IMR-90 (cell line): ENCODE data around the gene IGF2BP3. TPM values are rescaled to one million over a fixed set of nuclear protein-coding genes. Genes with fewer than 3 reads are reported as not detected.

ENCODE experiments used
- ATAC-seq: fragments of 200-7000 bp; cut with Tn5 transposase; 2 replicates; pipeline ENCODE4 v1.9.1; 2020; ENCODE audit warnings: low read depth, mild to moderate bottlenecking, moderate library complexity
- BruUV-seq: library from RNA; stranded (reverse); fragments of 400-500 nt; replicated peaks from 2 replicates; lab custom pipeline; 2021; lab: Mats Ljungman, UMichigan
- CTCF ChIA-PET: fragments of 300-600 bp; formaldehyde crosslinking; extraction: SDS; loops from one replicate; lab custom pipeline; 2021; ENCODE audit warnings: antibody characterized with exemption; lab: Yijun Ruan, JAX
- POLR2A ChIA-PET: fragments of 300-600 bp; sonication (Branson Sonifier 250); formaldehyde crosslinking; loops from one replicate; lab custom pipeline; 2022; ENCODE audit warnings: antibody characterized with exemption; ENCODE audit not compliant: unreplicated experiment; lab: Charles Lee
- DNase-seq: peaks from one replicate; pipeline ENCODE4 v3.0.0; 2013
- H2AFZ ChIP-seq: replicated peaks from 2 replicates; pipeline ENCODE3; 2013; ENCODE audit warnings: low read length, mild to moderate bottlenecking; ENCODE audit not compliant: poor library complexity
- H2AK5ac ChIP-seq: 2 replicates; pipeline ENCODE4 v1.6.1; 2013; ENCODE audit warnings: low read depth, low read length, inconsistent platforms
- H2AK9ac ChIP-seq: replicated peaks from 2 replicates; pipeline ENCODE3; 2013; ENCODE audit warnings: mild to moderate bottlenecking, low read depth, low read length, moderate library complexity; ENCODE audit not compliant: poor library complexity
- H2BK120ac ChIP-seq: 2 replicates; pipeline ENCODE4 v1.6.1; 2013; ENCODE audit warnings: low read depth, low read length, inconsistent platforms
- H2BK15ac ChIP-seq: 3 replicates; pipeline ENCODE4 v1.6.1; 2013; ENCODE audit warnings: low read depth, low read length, inconsistent platforms
- H2BK20ac ChIP-seq: 2 replicates; pipeline ENCODE4 v1.6.1; 2013; ENCODE audit warnings: low read depth, mild to moderate bottlenecking, inconsistent platforms, low read length, moderate library complexity
- H2BK5ac ChIP-seq: 2 replicates; pipeline ENCODE4 v1.6.1; 2013; ENCODE audit warnings: mild to moderate bottlenecking, low read depth, low read length, inconsistent platforms; ENCODE audit not compliant: poor library complexity, severe bottlenecking
- H3K14ac ChIP-seq: replicated peaks from 2 replicates; pipeline ENCODE4 v1.6.1; 2013; ENCODE audit warnings: low read depth, low read length, inconsistent platforms
- H3K18ac ChIP-seq: 2 replicates; pipeline ENCODE4 v1.6.1; 2013; ENCODE audit warnings: low read depth, low read length, control low read depth
- H3K23ac ChIP-seq: 2 replicates; pipeline ENCODE4 v1.6.1; 2013; ENCODE audit warnings: low read depth, low read length, inconsistent platforms
- H3K27ac ChIP-seq: 2 replicates; pipeline ENCODE4 v1.5.1; 2013; ENCODE audit warnings: mild to moderate bottlenecking, control low read depth, low read length; ENCODE audit not compliant: insufficient read depth
- H3K27me3 ChIP-seq: 2 replicates; pipeline ENCODE4 v1.6.1; 2013; ENCODE audit warnings: low read length; ENCODE audit not compliant: control insufficient read depth, insufficient read depth
- H3K36me3 ChIP-seq: 2 replicates; pipeline ENCODE4 v1.6.1; 2013; ENCODE audit warnings: low read length, mixed read lengths; ENCODE audit not compliant: control insufficient read depth, insufficient read depth
- H3K4ac ChIP-seq: 2 replicates; pipeline ENCODE4 v1.6.1; 2013; ENCODE audit warnings: low read depth, low read length, inconsistent platforms
- H3K4me1 ChIP-seq: 2 replicates; pipeline ENCODE4 v1.6.1; 2013; ENCODE audit warnings: low read length, mixed read lengths; ENCODE audit not compliant: control insufficient read depth, insufficient read depth
- H3K4me2 ChIP-seq: 2 replicates; pipeline ENCODE4 v1.6.1; 2013; ENCODE audit warnings: low read depth, mild to moderate bottlenecking, control low read depth, low read length, moderate library complexity
- H3K4me3 ChIP-seq: 2 replicates; pipeline ENCODE4 v1.5.1; 2013; ENCODE audit warnings: low read depth, mild to moderate bottlenecking, control low read depth, low read length, moderate library complexity; ENCODE audit not compliant: insufficient read depth
- H3K56ac ChIP-seq: 2 replicates; pipeline ENCODE4 v1.6.1; 2013; ENCODE audit warnings: low read length, inconsistent platforms; ENCODE audit not compliant: insufficient read depth; ENCODE audit errors: extremely low read depth
- H3K79me1 ChIP-seq, 2 experiments: 2 replicates each; pipeline ENCODE4 v1.6.1; 2013; ENCODE audit warnings: low read length in 2 of 2, inconsistent platforms in 1 of 2, low read depth in 1 of 2
- H3K9ac ChIP-seq: 2 replicates; pipeline ENCODE4 v1.6.1; 2013; ENCODE audit warnings: low read depth, low read length, control low read depth
- H3K9me1 ChIP-seq: 2 replicates; pipeline ENCODE4 v1.6.1; 2013; ENCODE audit warnings: low read length, inconsistent platforms; ENCODE audit not compliant: insufficient read depth
- H3K9me3 ChIP-seq: 2 replicates; pipeline ENCODE4 v1.6.1; 2013; ENCODE audit warnings: low read length; ENCODE audit not compliant: control insufficient read depth, insufficient read depth
- H4K20me1 ChIP-seq: 2 replicates; pipeline ENCODE4 v1.6.1; 2013; ENCODE audit warnings: low read length, inconsistent platforms; ENCODE audit not compliant: insufficient read depth
- H4K5ac ChIP-seq: 2 replicates; pipeline ENCODE4 v1.6.1; 2013; ENCODE audit warnings: mild to moderate bottlenecking, low read depth, low read length, control low read depth
- H4K8ac ChIP-seq, 2 experiments: 2 replicates each; pipeline ENCODE4 v1.6.1; 2013; ENCODE audit warnings: low read depth in 2 of 2, low read length in 2 of 2, control low read depth in 1 of 2, inconsistent platforms in 1 of 2
- H4K91ac ChIP-seq: 2 replicates; pipeline ENCODE4 v1.6.1; 2013; ENCODE audit warnings: low read depth, low read length, inconsistent platforms; ENCODE audit not compliant: insufficient read depth
- BHLHE40 ChIP-seq: fragments of 150-350 bp; IDR thresholded peaks from 2 replicates; pipeline ENCODE4 v1.6.1; 2016; ENCODE audit warnings: mild to moderate bottlenecking, low read depth, low read length
- MAZ ChIP-seq: IDR thresholded peaks from 2 replicates; pipeline ENCODE4 v1.6.1; 2012; ENCODE audit warnings: low read depth, mild to moderate bottlenecking, low read length, improper control_type of control experiment, moderate library complexity, borderline replicate concordance
- WGBS, 2 experiments: methylation state at CpG; one replicate each; pipeline versions ENCODE4 v1.1.5 to v1.1.7; 2013; ENCODE audit warnings: missing lambda C conversion rate in 2 of 2; ENCODE audit not compliant: insufficient read length in 1 of 2; ENCODE audit errors: extremely low coverage in 2 of 2; 5-methylcytosine and 5-hydroxymethylcytosine counted together
- dilution Hi-C: fragments of 300-500 bp; cut with HindIII; formaldehyde crosslinking; loops from one replicate; pipeline ENCODE4 v1.14.3; 2018; ENCODE audit warnings: low sequenced_read_pairs; ENCODE audit not compliant: unreplicated experiment
- in situ Hi-C: fragments of 300-500 bp; cut with MboI; formaldehyde crosslinking; loops from 3 replicates; pipeline ENCODE4 v1.14.3; 2019; ENCODE audit warnings: low sequenced_read_pairs, inconsistent platforms, mixed read lengths
- intact Hi-C: fragments of 100-400 bp; cut with micrococcal nuclease; formaldehyde crosslinking; loops from 2 replicates; pipeline ENCODE4 v1.10.0; 2022
- polyA plus RNA-seq, 3 experiments: library from polyadenylated mRNA; depleted of rRNA; stranded (reverse); fragments of >200 nt; gene quantifications; 2 replicates each; pipeline ENCODE4 v1.2.3, GENCODE V29; 2012; ENCODE audit warnings: low replicate concordance in 1 of 3
- total RNA-seq: library from RNA; depleted of rRNA; stranded (reverse); fragments of >200 nt; gene quantifications from 2 replicates; pipeline ENCODE4 v1.2.3, GENCODE V29; 2012
- TF ChIP-seq, protein P1 (sequence below): conservative IDR thresholded peaks from 2 replicates; pipeline ENCODE4 v1.5.1; 2012; ENCODE audit warnings: mild to moderate bottlenecking, low read depth, low read length, improper control_type of control experiment

Gene IGF2BP3
- total and polyA plus RNA-seq, 2 of the 4 experiments (the other 2 are of a cell fraction), result 50.9 to 59.3 TPM

DNA sequence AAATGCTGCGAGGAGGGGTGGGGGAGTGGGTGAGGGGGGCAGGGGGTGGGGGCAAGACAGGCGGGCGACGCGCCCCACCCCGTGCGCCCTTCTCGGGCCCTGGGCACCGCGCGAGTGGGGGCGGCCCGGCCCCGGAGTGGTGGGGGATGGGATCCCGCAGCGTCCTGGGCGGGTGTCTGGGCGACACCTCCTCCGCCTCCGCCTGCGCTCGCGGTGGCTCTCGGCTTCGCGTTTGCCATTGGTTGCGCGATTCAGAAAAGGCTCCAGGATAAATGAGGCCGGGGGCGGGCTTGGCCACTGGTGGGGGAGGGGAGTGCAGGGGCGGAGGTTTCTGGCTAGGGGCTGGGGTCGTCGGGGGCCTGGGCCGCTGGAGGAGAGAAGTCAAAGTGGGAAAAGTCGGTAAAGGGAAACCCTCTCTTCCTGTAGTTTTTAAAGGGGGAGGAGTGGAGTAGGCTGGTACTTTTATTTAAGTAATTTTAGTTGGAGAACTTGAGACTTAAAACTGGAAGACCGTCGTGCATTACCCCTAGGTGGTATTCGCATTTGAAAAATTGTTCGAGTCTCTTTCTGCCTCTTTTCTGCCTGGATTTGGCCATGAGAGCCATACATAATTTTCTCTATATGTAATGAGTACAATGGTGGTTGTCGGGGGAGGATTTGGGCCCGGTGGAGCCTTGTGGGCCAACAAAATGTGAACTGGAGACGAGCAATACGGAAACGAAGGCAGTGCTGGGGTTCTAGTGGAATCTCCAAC is 992 bp upstream of the IGF2BP3 start:
- H3K27me3 ChIP-seq, result no peaks in the 10 kb centered on the region
- peak; percentile 68 for DNase-seq

More for the DNA sequence above, 992 bp upstream of the IGF2BP3 start:
- peak overlapping the region; percentile 80; the same call in 2 of the 3 replicates for H2BK15ac ChIP-seq
- in situ Hi-C loops (no loop called here), intact Hi-C loops (loop anchor here (5.0 to 10.0 kb wide), 2 partner anchors 194 to 286 kb away; partner anchors contain the start of gene NUP42), dilution Hi-C loops (no loop called here)
- no peaks in the 10 kb centered on the region for H3K9me3 ChIP-seq
- peak; percentile 37 for ATAC-seq
- H3K56ac ChIP-seq, result peak overlapping the region; percentile 99
- H3K14ac ChIP-seq, result peak overlapping the region; percentile 91
- peak overlapping the region; percentile 85 for H2AK9ac ChIP-seq
- peak overlapping the region; percentile 97 for H2BK5ac ChIP-seq
- peaks cover 2% of the 10 kb centered on the region; the same call in 1 of the 2 replicates for H3K4me1 ChIP-seq
- peaks cover 0 to 19% of the 10 kb centered on the region in 2 experiments; a peak in 2 of 4 replicates for H3K79me1 ChIP-seq
- H3K9ac ChIP-seq, result peak overlapping the region; percentile 96
- H2AFZ ChIP-seq, result peak overlapping the region; percentile 76
- H2BK20ac ChIP-seq, result peak overlapping the region; percentile 72; the same call in 1 of the 2 replicates
- peak overlapping the region; percentile 88 for H2BK120ac ChIP-seq
- no peaks in the 10 kb centered on the region for H3K36me3 ChIP-seq
- H3K4me3 ChIP-seq, result peak overlapping the region; percentile 57
- H3K27ac ChIP-seq, result peak overlapping the region; percentile 77
- H3K23ac ChIP-seq, result peak overlapping the region; percentile 95
- CTCF ChIA-PET, result no interaction called here
- H4K8ac ChIP-seq, result peak overlapping the region; percentile 66 to 90
- peak overlapping the region; percentile 33 for H4K5ac ChIP-seq
- no TSS peak for BruUV-seq
- peak overlapping the region; percentile 92 for H3K4ac ChIP-seq
- H4K20me1 ChIP-seq, result peaks cover 10% of the 10 kb centered on the region; the same call in 1 of the 2 replicates
- POLR2A ChIA-PET, result no interaction called here
- H3K4me2 ChIP-seq, result peak overlapping the region; percentile 92
- H2AK5ac ChIP-seq, result peak overlapping the region; percentile 85
- 0% methylated on average over 22 of the region's 44 CpGs; no CpG with 5 or more reads in 1 of the 2 experiments for WGBS, 2 experiments
- TF ChIP-seq MAZ, result peak; percentile 47; the same call in 1 of the 2 replicates
- TF ChIP-seq, protein P1, sequence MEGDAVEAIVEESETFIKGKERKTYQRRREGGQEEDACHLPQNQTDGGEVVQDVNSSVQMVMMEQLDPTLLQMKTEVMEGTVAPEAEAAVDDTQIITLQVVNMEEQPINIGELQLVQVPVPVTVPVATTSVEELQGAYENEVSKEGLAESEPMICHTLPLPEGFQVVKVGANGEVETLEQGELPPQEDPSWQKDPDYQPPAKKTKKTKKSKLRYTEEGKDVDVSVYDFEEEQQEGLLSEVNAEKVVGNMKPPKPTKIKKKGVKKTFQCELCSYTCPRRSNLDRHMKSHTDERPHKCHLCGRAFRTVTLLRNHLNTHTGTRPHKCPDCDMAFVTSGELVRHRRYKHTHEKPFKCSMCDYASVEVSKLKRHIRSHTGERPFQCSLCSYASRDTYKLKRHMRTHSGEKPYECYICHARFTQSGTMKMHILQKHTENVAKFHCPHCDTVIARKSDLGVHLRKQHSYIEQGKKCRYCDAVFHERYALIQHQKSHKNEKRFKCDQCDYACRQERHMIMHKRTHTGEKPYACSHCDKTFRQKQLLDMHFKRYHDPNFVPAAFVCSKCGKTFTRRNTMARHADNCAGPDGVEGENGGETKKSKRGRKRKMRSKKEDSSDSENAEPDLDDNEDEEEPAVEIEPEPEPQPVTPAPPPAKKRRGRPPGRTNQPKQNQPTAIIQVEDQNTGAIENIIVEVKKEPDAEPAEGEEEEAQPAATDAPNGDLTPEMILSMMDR, result no peak
- TF ChIP-seq BHLHE40, result peak; percentile 34; the same call in 1 of the 2 replicates
- H3K9me1 ChIP-seq, result no peaks in the 10 kb centered on the region
- H4K91ac ChIP-seq, result peak overlapping the region; percentile 94
- peak overlapping the region; percentile 80 for H3K18ac ChIP-seq
